GM12891 (cell line): ENCODE results near the gene ENO4.

Experiments used
- POLR2A ChIP-seq: IDR thresholded peaks from 2 replicates; pipeline ENCODE4 v1.6.1; 2011; ENCODE audit warnings: low read depth, low read length, control low read depth
- POLR2AphosphoS5 ChIP-seq: IDR thresholded peaks from 2 replicates; pipeline ENCODE4 v1.6.1; 2011; ENCODE audit warnings: low read depth, low read length, control low read depth
- SPI1 ChIP-seq: IDR thresholded peaks from 2 replicates; pipeline ENCODE4 v1.6.1; 2011; ENCODE audit warnings: low read depth, low read length, control low read depth

GRCh38 chr10:116907245-116907987, 58.1 kb downstream of the ENO4 start:
- no peak for TF ChIP-seq POLR2AphosphoS5
- TF ChIP-seq POLR2A: no peak
- no peak for TF ChIP-seq SPI1
